GM21526 (cell line): ENCODE results near the gene PLB1.

ENCODE experiments used
- ATAC-seq: cut with Tn5 transposase; IDR thresholded peaks from one replicate; pipeline ENCODE4 v1.9.1; 2021; ENCODE audit warnings: moderate library complexity; ENCODE audit not compliant: unreplicated experiment, low FRiP score

Gene PLB1

DNA sequence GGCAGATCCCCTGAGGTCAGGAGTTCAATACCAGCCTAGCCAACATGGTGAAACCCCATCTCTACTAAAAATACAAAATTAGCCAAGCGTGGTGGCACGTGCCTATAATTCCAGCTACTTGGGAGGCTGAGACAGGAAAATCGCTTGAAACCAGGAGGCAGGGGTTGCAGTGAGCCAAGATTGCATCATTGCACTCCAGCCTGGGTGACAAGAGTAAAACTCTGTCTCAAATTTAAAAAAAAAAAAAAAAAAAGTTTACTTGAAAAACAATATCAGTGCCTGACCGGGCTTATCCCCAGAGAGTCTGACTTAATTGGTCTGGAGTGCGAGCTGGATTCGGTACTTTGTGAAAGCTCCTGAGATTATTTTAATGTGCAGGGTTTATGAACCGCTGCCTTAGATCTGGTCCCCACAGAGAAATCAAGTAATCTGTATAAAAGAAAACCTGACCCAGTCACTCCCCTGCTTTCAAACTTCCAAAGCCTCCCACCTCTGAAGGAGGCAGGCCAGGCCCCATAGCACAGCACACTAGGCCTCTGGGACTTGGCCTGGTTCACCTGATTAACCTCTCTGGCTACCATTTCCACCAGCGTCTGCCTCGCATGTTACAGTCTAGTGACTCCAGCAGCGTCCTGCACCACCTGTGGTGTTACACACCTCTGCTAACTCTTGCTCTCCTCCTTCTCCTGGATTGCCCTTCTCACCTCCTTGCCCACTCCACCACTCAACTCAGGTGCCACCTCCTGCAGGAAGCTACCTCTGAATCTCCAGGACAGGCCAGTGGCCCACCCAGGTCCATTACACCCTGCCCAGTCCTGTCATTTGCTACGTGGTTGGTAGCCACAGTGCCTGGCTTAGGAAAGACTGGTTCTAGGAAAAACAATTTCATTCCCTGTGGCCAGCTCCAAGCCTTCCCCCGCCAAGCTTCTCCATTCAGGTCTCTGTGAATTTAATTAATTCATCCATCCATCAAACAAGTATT, 141.5 kb downstream of the PLB1 start:
- ATAC-seq, result no peak

GRCh38 chr2:28638102-28638501, 142.2 kb downstream of the PLB1 start:
- no peak for ATAC-seq

DNA sequence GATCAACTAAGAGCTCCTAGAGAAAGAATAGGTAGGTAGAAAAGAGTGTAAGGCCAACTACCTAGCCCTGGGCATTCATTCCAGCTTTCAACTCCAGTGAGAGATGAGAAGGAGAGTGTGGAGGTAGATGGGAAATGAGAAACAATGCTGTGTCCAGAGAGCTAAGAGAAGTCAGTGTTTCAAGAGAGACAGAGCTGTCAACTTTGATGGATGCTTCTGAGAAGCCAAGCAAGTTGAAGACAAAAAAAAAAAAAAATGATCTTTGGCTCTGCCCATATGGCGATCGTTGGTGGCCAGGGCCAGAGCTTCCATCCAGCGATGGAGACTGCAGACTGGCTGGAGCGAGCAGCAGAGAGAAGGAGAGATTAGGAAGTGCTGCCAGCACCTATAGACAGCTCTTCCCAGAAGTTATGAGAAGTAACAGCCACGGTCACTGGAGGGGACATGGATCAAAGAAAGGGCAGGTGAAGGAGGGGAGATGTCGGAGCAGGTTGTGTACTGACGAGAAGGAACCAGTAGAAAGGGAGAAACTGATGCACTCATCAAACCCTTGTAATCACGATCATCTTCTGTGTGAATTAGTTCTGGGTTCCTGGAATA, 143.3 kb downstream of the PLB1 start:
- no peak for ATAC-seq

GRCh38 chr2:28639836-28640235, 144.0 kb downstream of the PLB1 start:
- no peak for ATAC-seq

- no peak for ATAC-seq
Measured at GRCh38 chr2:28640260-28640907, 144.5 kb downstream of the PLB1 start.

GRCh38 chr2:28640908-28641300, 145.0 kb downstream of the PLB1 start:
- ATAC-seq, result no peak

GRCh38 chr2:28642796-28643195, 146.9 kb downstream of the PLB1 start:
- ATAC-seq, result no peak

DNA sequence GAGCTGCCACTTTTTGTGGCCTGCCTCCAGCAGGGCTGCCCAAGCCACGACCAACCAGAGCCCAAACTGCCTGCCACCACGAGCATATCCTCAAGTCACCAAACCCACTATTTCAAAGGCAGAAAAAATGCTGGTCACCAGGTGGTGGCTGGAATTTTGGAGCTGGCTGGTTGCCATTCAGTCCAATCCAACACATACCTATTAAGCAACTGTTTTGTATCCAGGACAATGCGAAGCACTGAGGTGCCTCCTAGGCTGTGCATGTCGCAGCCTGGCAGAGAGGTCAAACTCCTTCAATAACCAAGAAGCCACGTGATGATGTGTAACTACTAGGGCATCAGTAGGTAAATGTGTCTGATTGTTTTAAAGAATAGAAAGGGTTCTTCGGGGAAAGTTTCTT, 147.5 kb downstream of the PLB1 start:
- no peak for ATAC-seq

GRCh38 chr2:28643911-28644334, 148.1 kb downstream of the PLB1 start:
- no peak for ATAC-seq

- no peak for ATAC-seq
Measured at GRCh38 chr2:28644760-28645159, 148.9 kb downstream of the PLB1 start.

DNA sequence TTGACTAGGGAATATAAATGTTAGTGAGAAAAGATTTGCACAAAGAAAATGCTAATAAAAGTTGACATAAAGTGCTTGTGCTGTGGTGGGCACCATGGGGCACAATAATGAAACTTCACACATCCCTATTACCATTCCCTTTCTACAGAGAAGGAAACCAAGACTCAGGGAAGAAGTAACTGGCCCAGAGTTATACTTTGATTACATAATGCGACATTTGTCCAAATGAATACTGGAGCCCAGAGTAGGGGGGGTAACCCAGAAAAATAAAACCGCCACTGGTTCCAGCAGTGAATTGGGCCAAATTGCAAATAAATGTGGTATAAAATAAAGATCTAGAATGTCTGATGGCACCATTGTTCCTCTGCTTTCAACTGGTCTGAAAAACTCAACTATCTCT, 149.7 kb downstream of the PLB1 start:
- no peak for ATAC-seq

DNA sequence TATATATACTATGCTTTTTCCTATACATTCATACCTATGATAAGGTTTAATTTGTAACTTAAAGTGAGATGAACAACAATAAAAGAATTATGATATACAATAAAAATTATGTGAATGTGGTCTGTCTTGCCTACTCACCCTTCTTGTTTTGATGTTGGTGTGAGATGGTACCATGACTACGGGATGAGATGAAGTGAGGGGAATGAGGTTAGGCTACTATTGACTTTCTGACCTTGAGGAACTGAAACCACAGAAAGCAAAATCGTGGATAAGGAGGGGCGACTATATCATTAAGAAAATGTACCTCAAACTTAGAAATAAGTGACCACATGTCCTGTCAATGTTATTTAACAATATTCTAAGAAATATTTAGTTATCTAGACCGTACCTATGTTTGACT, 151.8 kb downstream of the PLB1 start:
- no peak for ATAC-seq

DNA sequence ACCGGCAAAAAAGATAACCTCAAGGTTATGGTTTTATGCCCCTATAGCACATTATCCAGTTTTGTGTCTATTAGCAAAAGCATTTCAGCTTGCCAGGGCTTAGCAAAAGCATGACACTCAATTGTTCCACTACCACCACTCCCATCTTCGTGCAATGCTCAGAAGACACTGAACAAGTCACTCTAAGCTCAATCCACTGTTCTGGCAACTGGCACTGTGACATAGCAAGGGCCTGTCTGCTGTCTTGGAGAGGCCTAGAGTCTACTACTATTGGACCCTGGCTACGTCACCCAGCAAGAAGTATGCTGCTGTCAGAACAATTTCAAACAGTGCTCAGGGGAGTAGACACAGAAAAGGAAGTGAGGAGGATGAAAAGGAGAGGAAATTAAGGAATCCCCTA, 152.3 kb downstream of the PLB1 start:
- no peak for ATAC-seq

DNA sequence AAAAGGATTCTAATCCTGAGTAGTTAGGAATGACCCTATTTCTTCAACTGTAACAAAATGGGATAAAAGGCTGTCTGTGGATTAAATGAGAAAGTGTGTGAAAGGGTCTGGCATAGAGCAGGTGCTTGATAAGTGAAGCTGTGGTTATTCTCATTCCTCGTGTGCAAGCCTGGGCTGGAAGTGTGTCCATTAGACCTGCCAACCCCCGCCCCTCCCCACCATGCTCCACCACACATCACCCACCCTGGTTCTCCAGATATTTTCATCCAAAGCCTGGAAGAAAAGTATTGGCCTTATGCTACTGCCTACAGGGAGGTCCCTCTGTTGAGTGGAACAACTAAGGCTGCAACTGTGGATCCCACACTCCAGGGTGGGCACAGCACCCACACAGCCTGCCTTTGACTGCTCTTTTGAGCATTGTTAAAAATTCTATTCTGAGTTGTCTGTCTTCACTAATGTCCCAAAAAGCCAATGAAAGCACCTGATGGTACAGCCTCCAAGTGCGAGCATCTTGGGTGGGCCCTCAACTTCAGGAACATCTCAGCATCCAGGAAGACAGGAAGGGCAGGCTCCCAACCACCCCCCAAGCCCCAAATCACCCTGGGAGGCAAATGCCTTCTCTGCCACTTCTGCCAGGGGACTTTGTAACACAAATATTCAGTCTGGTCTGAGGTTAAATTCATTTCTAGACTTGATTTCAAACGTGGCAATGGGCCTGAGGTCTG, 153.0 kb downstream of the PLB1 start:
- ATAC-seq, result no peak

- ATAC-seq, result no peak
Measured at GRCh38 chr2:28649481-28650265, 153.8 kb downstream of the PLB1 start.

DNA sequence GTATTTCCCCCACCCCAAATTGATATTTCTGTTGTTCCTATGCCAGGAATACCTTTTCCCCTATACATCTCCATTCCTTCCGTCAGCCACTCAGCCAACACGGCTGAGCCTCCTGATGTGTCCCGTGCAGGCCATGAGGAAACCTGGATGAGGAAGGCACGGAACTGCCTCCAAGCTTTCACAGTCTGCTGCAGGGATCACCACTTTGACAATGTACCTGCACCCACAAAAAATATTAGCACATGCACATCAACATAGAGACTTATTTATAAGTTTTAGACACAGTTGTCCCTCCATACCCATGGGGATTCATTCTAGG, 154.4 kb downstream of the PLB1 start:
- ATAC-seq, result no peak

GRCh38 chr2:28652217-28652616, 156.4 kb downstream of the PLB1 start:
- ATAC-seq, result no peak

- no peak for ATAC-seq
Measured at GRCh38 chr2:28653892-28654662, 158.2 kb downstream of the PLB1 start.

GRCh38 chr2:28654663-28655320, 158.9 kb downstream of the PLB1 start:
- ATAC-seq, result no peak
